D341Med (cell line): ENCODE results near the gene TTC13.

Source experiments
- DNase-seq: peaks from one replicate; pipeline ENCODE4 v3.0.0; 2012; ENCODE audit warnings: low spot score

The TTC13 gene

DNA sequence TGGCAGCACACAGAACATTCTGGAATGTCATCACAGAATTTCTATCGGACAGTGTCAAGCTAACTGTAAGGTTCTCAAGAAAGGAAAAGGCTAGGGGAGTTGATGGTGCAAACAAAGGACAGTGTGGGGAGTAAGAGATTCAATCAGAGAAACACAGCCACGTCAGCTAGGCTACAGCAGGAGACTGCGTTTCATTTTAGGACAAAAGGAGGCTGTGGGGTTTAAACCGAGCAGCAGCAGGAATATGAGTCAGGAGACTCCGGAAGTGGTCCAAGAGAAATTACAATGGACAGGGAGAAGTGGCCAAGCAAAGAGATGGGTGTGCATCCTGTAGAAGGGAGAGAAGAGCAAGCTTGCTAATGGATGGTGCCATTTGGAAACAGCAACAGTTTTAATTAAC, 72.9 kb downstream of the TTC13 start:
- DNase-seq: no peak

DNA sequence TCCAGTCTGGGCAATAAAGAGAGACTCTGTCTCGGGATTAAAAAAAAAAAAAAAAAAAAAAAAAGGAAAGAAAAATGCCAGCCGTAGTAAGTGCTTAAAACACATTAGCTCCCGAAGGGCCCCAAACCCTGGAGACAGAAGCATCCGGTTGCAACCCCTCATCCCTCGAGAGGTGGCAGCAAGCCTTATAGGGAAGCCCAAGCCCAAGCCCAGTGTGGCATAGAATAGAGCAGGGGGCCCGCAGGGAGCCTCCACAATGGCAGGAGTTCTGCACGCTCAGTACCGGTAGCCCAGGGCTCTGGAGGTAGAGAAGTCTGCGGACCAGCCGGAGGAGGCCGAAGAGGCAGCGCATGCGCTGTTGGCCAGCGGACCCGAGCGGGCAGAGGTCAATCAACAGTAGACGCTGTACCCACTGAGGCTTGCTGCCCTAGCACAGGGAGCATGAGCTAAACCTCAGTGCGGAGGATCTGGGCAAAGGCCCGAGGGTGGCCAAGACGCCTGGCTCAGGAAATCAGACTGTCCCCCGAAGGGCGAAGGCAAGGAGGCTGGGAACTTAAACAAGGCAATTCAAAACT, 76.2 kb downstream of the TTC13 start:
- DNase-seq: no peak

DNA sequence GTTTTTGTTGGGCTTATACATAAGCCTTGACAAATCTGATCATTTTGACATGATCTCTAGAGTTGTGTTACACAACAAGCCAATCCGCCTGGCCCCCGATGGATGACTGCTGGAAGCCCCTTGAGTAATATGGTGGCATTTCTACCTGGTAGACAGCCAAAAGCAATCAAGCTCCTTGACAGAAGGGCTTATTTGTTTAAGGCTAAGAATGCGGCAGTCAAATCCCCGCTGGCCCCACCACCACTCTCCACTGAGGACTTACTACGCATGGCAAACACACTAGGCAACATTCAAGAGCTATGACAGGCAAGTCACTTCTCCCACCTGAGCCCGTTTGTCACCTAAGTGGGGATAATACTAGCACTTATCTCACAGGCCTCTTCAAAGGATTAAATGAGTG, 77.0 kb downstream of the TTC13 start:
- peak; percentile 71 for DNase-seq

DNA sequence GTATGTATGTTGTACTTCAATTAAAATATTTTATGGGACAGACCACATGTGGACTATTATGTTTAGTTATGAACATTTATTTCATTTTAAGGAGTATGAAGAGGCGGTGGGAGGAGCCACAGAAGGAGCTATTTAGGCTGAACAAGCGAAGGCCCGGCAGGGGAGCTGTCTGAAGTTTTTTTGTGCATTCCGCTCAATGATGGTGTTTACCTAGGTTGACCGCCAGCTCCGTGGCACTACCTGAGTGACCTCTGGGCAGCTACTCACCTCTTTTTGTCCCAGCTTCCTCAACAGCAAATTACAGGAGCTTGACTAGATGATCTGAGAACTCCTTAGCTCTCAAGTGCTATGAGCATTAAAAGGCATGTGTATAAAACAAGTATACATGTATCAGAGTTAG, 77.7 kb downstream of the TTC13 start:
- no peak for DNase-seq

DNA sequence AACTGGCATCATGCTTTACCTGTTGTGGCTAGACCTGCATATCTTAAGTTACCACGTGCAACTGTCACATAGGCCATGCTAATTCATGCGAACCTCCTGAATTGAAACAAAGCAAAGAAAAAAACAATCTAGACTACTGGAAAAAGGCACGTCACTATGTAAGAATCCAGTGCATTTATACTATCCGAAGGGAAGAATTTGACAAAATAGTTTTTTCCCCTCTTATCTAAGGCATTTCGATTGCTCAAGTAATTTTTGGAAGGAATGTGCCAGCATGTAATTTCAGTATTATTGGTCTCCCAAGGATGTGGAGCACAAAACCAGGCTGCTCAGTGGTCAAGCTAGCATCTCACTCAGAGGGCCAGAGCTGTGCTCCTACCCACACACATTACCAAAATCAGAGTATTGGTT, 78.8 kb downstream of the TTC13 start:
- DNase-seq: no peak

DNA sequence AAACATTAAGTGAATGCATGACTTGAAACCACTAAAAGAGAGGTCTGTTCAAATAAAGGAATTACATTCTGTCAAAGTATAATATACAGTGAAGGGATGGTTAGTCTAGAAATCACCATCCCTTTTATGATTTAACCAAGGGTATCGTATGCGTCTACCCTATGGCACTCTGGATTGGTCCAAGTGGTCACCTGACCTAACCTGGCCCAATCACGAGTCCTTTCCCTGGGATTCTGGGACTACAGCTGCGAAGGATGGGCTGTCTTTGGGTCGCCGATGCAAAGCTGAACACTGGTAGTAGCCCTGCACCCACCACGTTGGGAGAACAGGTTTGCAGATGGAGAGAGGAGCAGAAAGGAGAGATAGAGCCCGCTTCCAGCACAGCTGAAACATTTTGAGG, 79.9 kb downstream of the TTC13 start:
- DNase-seq: no peak

DNA sequence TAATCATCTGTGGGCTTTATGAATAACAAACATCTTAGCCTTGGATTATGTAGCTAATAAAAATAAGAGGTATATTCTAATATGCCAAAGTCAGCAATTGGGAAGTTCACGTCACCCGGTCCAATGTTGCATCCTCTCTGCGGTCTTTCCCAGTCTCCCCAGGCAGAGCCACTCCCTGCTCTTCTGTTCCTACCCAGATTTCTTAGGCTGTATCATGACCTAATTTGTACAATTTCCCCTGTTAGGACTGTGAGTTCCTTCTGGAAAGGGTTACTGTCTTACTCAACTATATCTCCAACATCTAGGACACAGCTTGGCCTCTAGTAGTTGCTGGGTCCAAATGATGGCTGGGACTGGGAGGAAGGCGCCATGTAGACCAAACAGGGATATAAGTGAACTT, 80.5 kb downstream of the TTC13 start:
- no peak for DNase-seq

DNA sequence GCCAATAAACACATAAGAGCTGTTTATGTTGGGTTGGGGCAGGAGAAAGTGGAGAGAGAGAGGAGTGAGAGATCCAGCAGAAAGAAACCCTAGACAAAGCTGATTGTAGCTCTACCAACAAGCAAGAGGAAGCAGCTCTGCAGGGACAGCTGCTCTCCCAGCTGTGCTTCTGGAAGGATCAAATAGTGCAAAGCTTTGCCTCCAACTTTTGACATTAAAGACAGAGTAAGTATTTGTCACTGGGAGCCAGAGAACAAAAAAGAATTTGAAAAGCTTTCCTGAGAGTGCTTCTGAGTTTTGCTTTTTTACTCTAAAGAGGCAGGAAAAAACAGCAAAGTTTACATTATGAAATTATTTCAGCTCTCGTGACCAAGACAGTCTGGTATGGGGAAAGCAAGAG, 81.9 kb downstream of the TTC13 start:
- DNase-seq: no peak

DNA sequence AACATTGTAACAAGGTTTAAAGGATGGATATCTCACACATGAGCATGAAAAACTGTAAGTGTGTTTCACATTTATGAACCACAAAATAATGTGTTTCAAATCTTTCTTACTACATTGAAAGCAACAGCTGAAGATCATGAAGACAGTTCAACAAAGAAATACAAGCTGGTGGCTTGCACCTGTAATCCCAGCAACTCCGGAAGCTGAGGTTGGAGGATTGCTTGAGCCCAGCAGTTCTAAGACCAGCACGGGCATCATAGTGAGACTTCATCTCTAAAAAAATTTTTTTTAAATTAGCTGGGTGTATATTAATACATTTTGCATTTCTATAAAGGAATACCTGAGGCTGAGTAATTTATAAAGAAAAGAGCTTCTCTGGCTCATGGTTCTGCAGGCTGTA, 83.2 kb downstream of the TTC13 start:
- DNase-seq: no peak

DNA sequence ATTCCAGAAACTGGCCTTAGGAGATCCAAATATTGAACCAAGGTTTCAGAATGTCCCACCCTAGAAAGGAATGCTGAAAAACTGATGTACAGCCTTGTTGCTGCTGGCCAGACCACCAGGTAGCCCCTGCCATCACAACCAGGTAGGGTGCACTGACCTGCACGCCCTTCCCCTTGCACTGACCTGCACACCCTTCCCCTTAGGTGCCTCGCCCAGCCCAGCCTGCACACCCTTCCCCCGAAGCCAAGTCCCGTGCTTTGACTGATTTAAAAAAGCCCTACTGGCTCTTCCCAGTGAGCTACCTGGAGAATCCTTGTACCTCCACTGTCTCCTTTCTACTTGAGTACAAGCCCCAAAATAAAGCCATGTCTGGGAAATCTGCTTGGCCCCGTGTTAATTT, 84.0 kb downstream of the TTC13 start:
- no peak for DNase-seq

DNA sequence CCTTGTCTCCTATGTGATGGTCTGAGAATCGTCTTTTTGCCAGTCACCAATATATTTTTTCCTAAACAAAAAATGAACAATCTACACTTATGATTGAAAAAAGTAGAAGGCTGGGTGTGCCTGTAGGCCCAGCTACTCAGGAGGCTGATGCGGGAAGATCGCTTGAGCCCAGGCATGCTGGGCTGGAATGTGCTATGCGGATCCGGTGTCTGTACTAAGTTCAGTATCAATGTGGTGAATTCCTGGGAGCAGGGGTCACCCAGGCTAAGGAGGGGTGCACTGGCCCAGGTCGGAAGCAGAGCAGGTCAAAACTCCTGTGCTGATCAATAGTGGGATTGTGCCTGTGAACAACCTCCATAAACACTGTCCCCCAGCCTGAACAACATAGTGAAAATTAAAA, 84.6 kb downstream of the TTC13 start:
- no peak for DNase-seq

DNA sequence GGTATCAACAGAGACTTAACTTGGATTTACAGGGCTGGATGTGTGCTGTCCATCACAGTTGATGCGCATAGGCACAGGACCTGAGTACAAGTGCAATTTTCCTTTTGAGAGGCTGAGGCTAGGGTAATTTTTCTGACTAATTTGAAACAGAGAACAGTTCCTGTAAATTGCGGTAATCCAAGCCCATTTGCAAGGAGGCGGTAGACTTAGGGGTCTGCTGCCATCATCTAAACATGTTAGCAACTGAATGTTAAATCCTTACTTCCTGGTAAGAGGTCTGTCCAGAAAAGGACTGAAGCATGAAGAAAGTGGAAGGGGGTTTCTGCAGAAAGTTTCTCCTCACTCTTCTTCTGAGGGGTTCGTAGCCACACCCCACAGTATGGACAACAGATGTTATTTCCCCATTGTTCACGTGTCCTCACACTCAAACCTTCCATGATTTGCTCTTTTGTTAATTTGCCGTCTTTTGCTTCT, 86.6 kb downstream of the TTC13 start:
- DNase-seq: no peak

DNA sequence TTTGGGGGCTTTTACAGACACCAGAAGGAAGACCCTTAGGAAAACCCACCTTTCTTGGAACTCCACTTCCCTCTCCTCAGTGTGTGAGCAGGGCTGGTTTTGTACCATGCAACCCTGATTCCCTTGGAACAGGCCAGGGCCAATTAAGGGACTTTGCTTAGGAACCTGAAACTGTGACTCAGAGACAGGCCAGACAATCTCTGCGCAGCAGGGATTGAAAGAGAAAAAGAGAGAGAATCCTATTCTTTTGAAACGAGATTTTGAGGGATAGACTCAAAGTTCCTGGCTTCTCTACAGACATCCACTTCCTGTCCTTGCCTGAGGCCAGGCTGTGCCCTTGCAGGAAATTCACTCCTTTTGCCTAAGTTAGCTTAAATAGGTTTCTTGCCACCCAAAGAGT, 87.2 kb downstream of the TTC13 start:
- DNase-seq: no peak

DNA sequence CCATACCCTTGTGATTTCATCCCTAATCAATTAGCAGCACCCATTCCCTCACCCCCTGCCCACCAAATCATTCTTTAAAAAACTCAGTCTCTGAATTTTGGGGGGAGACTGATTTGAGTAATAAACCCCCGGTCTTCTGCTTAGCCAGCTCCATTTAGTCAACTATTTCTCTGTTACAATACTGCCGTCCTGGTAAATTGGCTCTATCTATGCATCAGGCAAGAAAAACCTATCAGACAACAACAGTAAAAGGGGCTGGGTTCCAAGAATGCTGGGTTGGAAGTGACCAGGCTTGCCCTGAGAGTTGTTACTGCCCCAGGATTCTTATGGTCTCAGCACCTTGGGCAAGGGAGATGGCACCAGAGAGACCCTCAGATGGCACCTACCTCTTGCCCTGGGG, 94.0 kb downstream of the TTC13 start:
- DNase-seq: no peak

DNA sequence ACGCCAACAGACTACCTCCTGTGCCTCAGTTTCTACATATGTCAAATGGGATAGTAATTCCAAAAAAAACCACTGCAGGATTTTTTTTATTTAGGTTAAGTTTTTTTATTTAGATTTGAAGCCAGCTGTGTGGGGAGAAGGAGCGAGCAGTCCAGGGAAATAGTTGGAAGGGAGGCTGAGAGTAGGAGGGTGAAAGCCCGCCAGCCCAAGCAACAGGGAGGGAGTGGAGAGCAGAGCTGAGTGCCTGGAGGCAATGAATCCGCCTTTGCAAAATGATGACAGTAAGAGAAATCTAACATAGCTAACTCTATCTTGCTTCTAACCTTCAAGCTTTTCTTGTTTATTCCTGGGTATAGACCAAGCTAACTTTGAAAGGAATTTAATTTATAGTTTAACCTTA, 94.7 kb downstream of the TTC13 start:
- DNase-seq: no peak

DNA sequence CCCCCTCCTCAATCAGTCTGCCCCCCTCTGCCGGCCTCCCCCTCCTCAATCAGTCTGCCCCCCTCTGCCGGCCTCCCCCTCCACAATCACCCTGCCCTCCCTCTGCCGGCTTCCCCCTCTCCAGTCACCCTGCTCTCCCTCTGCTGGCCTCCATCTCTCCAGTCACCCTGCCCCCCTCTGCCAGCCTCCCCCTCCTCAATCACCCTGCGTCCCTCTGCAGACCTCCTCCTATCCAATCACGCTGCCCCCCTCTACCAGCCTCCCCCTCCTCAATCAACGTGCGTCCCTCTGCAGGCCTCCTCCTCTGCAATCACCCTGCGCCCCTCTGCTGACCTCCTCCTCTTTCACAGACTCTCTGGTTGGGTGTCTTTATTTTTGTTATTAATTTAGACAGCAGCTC, 98.9 kb downstream of the TTC13 start:
- DNase-seq: no peak

DNA sequence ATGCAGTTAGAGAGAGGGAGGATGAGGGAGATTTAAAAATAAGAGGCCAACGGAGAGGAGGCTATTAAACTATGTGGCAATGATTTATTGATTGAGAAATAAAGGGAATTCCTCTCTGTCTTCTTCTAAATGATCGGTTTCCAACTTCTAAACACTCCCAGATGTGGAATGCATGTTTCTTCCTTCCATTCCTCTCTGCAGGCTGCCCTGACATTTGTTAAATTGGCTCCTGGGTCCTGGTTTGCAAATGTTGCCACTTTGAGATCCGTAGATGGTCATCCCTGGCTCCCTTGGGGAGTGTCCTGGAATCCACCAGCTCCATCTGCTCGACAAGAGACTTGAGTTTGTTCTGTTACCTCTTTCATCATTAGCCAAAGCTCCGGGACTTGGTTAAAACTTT, 100.1 kb downstream of the TTC13 start:
- no peak for DNase-seq

DNA sequence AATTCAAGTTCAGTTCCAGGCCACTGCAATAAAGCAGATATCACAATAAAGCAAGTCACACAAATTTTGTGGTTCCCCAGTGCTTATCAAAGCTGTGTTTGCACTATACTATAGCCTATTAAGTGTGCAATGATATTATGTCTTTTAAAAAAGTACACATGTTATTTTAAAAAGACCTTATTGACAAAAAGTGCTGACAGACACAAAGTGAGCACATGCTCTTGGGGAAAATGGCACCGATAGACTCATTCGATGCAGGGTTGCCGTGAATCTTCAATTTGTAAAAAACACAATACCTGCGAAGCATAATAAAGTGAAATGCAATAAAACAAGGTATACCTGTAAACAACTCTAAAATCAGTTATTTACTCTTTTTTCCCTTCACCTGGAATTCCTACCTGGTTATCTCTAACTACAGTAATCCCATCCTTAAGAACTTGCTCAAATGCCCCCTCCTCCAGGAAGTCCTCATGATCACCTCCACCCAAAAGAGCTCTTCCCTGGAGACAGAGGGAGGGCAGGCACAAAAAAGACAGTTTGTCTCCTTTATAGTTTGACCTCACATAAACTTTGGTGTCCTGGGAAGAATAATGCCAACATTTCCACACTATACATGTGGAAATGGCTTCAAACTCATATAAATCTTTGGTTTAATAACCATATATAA, 100.6 kb downstream of the TTC13 start:
- no peak for DNase-seq

DNA sequence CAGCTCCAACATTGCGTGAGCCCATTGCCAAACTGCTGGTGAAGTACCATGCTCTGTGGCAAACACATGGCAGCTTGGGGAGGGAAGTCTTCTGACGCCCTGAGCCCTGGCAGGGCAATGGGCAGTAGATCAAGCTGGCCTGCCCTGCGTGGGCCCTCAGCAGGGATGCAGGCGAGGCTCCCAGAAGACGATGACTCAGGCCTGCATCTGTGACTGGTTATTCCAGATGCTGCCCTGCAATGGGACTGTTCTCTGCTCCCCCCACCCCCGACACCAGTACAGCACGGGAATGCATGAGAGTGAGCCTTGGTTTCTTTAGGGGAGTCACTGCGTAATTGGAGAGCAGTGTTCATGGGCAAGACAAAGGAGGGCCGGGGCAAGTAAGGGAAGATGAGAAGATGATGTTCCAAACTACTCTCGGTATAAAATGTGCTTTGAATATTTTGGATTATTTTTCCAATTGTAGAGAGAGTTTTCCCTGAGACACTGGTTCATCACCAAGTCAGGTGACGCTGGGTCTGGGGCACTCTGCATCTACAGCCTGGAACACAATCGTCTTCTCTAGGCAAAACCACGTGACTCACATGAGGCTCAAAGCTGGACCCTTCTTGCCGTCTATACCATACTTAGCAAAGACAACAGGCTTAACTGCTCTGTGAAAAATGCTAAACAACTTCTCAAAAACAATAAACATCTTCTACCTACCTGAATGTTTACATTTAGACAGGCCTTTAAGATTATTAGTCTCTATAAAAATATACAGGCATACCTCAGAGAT, 101.3 kb downstream of the TTC13 start:
- DNase-seq: no peak

DNA sequence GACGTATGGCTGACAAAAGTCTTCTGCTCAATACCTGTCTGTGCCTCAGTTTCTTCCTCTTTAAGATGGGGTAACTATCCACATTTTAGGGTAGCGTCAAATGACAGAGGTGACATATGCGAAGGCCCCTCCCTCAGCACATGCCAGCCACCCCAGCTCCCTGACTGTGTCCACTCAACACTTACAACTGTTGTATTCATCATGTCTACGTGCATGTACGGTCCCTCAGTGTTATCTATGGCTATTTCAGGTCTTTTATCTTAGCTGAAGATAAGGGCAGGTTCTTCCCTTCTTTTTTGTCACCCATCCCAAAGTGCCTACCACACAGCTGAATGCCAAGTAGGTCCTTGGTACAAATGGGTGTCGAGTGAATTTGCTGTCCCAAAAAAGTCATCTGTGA, 102.0 kb downstream of the TTC13 start:
- no peak for DNase-seq

DNA sequence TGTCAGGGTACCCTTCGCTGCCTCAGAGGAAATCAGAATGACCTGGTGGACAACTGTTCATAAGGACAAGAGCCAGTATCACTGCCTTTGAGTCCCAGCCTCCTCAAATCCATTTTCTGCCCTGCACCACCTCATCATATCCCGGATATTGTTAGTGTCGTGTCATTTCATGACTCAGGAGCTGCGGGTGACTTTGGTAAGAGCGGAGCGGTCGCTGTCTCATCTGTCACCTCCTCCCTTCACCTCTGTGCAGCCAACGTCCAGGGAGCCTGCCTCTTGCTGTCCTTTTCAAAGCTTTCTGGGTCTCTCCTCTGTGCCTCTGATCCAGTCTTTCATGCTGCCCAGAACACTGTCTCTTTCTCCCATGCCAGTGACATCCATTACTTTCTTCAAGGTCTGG, 103.3 kb downstream of the TTC13 start:
- no peak for DNase-seq

DNA sequence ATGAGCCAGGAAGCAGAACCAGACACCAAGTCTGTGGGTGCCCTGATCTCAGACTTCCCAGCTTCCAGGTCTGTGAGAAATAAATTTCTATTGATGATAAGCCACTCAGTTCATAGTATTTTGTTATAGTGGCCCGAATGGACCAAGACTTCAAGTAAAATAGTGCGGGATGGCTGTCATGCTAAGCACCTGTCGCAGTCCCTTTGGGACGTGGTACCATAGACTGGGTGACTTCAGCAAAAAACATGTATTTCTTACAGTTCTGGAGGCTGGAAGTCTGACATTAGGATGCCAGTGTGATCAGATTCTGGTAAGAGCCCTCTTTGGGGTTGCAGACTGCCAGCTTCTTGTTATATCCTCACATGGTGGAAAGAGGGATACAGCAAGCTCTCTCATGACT, 107.7 kb downstream of the TTC13 start:
- DNase-seq: no peak

DNA sequence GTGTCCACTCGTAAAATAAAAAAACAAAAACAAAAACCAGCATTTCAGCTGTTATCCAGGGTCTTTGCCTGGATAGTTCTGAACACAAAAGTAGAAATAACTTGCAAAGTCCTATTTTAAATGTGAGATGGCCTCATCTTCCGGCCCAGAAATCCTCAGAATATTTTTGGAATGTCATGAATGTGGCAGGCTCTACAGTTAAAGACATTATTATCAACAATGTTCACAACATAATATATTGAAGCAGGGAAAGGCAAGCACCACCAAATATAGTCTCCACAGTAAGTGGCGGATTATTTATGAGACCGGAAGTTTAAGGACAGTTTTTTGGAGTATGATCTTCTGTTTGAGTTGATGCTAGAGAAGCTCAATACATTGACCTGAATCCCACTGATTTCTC, 109.2 kb downstream of the TTC13 start:
- DNase-seq: no peak
